Stimulated activated CD4-positive, alpha-beta T cell treated with anti-CD3 and anti-CD28 coated beads, Interleukin-1b, Interleukin-23, amount 100 ng/mL, for 4 hours (primary cell): Measurements from ENCODE around the gene ANO1.
A peak's percentile ranks its signal among the peaks of the same experiment; 100 is the strongest.
"Not testable (repeated sequence)": the region's sequence is repeated elsewhere in the genome, so short reads cannot be mapped to it uniquely, and the experiment has no call there.

Experiments used
- DNase-seq, 2 donors: peaks; one replicate each; pipeline ENCODE4 v3.0.0-alpha.2; 2020; ENCODE audit warnings: low read depth in 2 of 2

Gene ANO1

DNA sequence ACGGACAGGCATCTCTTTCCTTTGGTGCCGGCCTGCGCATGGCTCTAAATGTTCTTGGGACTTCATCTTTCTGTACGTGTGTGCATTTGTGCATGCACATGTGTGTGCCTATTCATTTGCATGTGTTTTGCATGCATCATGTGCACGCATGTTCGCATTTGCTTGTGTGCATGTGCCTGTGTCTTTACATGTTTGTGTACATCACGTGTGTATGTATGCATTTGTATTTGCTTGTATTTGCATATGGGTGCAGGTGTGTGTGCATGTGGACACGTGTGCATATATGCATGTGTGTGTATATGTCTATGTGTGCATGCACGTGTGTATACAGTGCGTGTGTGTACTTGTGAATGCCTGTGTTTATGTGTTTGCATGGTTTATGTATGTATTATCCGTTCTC lies 111.5 kb downstream of the ANO1 start:
- DNase-seq = no peak

- peak; percentile 30 to 47 for DNase-seq
These were observed 113.5 kb downstream of the ANO1 start for GRCh38 chr11:70191495-70192140.

DNA sequence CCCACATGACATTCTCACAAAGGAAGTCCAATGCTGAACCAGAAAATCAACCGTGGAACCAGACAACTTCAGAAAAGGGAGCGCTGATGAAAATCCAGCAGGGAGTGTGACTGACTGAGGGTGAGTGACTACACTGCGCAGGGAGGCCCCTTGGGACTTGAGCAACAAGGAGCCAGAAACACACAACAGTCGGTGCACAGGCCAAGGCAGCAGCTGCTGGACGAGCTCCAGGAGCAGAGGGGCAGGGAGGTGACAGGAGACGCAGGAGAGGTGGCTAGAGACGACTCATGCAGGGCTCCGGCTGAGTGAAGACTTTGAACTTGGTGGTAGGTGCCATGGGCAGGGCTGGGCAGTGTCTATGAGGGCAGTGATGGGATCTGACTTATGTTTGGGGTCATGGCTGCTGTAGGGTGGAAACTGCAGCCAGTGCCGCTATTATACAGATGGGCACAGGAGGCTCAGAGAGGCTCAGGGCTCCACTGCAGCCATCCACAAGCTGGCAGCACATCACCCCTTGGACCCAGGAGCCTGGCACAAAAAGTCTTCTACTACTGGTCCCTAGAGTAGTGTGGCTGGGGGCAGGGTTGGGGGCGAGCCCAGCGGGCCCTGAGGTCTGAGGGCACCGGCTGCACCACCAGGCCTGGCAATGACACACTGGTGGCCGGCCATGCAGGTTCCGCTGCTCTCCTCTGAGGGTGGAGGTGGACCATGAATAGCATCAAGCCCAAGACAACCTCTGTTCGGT lies 114.7 kb downstream of the ANO1 start:
- no peak for DNase-seq

DNA sequence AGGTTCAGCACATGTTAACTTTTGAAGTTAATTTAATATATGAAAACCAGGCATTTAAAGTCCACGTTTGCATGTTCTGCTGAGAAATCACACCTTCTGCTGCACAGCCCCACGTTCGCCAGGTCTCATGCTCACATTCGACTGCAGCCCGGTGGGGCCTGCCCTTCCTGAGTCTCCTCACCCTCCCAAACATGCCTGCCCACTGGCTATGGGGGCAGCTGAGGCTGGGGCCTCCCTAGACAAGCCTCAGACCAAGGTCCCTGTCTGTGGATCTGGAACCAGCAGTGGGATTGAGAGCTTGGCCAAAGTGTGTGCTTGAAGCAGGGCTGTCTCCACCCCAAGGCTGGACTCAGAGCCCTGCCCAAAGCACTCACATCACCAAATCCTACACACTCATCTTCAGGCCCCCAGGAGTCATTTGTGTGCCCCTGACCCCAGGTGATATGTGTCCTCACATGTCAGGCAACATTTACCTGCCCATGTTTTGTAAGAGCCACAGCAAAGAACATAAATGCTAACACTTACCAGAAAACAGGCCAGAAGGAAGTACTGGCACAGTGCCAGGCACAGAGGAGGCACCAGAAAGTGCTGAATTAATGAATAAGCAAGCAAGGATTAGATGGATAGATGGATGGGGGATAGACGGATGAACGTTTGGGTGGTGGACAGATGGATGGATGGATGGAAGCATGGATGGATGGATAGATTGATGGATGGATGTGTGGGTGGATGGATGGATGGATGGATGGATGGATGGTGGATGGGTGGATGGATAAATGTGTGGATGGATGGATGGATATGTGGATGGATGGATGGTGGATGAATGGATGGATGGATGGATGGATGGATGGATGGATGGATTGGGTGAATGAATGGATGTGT lies 115.5 kb downstream of the ANO1 start:
- DNase-seq = no peak

DNA sequence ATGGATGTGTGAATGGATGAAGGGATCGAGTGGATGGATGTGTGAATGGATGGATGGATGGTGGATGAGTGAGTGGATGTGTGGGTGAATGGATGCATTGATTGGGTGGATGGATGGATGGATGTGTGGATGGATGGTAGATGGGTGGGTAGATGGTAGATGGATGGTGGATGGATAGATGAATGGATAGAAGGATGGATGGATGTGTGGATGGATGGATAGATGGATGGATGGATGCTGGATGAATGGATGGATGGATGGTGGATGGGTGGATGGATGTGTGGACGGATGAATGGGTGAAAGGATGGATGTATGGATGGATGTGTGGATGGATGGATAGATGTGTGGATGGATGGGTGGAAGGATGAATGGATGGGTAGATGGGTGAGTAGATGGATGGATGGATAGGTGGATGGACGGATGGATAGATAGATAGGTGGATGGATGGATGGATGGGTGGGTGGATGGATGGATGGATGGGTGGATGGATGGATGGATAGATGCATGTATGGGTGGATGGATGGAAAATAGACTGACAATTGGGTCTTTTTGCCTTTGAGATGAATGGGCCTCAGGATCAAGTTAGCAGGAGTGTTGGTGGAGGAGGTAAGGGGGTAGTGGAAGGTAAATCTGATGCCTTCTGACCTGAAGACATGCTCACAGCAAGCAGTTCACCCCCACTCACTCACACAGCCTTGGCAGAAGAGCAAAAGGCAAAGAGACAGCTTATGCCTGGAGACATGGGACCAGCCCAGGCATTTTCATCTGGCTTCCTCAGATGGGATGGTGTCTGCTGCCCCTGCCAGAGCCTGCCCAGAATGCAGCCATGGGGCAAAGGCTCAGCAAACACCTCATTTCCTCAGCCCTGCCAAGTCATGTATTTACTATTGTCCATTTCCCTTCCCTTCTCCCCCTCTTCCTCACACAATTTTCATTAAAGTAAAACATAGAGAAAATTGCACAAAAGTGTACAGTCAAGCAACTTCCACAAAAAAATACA lies 117.0 kb downstream of the ANO1 start:
- no peak for DNase-seq

DNA sequence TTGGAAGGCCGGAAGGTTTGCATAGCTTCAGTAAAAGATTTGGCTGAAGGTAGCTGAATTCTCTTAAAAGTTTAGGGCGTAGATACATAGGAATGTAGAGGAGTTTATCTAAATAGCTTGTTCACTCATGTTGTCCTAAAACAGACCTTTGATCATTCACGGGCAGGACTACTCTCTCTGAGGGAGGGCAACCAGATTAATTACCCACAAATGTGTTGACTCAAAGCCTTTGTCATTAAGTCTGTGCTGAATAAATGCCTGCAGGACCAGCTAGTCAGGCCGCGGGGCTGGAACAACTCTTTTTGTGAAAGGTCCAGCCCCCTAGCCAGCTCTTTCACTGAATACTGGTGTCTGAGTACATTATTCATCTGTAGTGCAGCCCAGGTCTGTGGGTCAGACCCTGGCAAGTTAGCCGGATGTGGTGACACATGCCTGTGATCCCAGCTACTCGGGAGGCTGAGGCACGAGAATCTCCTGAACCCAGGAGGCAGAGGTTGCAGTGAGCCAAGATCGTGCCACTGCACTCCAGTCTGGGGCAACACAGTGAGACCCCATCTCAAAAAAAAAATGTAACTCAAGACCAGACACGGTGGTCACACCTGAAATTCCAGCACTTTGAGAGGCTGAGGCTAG lies 122.2 kb downstream of the ANO1 start:
- DNase-seq = no peak

DNA sequence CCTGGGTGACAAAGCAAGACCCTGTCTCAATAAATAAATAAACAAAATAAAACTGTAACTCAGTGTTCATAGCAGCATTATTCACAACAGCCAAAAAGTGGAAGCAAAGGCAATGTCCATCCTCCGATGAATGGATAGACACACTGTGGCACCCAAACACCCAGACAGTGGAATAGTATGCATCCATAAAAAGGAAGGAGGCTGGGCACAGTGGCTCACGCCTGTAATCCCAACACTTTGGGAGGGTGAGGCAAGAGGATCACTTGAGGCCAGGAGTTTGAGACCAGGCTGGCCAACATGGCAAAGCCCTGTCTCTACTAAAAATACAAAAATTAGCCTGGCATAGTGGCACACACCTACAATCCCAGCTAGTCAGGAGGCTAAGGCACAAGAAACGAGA lies 122.9 kb downstream of the ANO1 start:
- not testable (repeated sequence) for DNase-seq

GRCh38 chr11:70201882-70202861 lies 124.1 kb downstream of the ANO1 start:
- DNase-seq = no peak

- peak; percentile 81 to 85 for DNase-seq
These were observed 125.0 kb downstream of the ANO1 start, which contains the start of gene FADD for GRCh38 chr11:70202920-70203750. Gene FADD (plus strand): TSS chr11:70203296. CDS start chr11:70203460, 164 bp downstream.

GRCh38 chr11:70203751-70204465 lies 125.8 kb downstream of the ANO1 start:
- peak; percentile 70 to 96 for DNase-seq

GRCh38 chr11:70204466-70204799 lies 126.3 kb downstream of the ANO1 start:
- DNase-seq = no peak

- no peak for DNase-seq
These were observed 127.1 kb downstream of the ANO1 start for GRCh38 chr11:70205049-70205725.

DNA sequence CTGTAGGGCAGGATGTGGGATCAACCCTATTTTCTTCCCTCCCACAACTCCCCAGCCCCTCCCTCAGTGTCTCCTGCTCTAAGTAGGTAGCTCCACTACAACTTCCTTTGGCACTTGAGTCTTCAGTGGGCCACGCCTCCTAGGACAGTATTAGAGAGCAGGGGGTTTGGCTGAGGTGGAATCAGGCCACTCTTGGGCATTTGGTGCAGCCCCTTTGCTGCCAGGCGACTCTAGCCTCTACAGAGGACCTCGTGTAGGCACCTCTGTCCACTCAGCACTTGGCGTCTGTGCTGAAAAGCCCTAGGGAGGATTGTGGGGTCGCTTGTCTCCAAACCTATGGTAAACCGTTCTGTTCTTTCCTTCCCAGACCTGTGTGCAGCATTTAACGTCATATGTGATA lies 127.6 kb downstream of the ANO1 start:
- DNase-seq = no peak

- DNase-seq = no peak
These were observed 128.3 kb downstream of the ANO1 start for GRCh38 chr11:70206226-70206981.

DNA sequence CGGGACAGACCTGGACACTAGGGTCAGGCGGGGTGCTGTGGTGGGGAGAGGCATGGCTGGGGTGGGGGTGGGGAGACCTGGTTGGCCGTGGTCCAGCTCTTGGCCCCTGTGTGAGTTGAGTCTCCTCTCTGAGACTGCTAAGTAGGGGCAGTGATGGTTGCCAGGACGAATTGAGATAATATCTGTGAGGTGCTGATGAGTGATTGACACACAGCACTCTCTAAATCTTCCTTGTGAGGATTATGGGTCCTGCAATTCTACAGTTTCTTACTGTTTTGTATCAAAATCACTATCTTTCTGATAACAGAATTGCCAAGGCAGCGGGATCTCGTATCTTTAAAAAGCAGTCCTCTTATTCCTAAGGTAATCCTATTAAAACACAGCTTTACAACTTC lies 128.9 kb downstream of the ANO1 start:
- no peak for DNase-seq

DNA sequence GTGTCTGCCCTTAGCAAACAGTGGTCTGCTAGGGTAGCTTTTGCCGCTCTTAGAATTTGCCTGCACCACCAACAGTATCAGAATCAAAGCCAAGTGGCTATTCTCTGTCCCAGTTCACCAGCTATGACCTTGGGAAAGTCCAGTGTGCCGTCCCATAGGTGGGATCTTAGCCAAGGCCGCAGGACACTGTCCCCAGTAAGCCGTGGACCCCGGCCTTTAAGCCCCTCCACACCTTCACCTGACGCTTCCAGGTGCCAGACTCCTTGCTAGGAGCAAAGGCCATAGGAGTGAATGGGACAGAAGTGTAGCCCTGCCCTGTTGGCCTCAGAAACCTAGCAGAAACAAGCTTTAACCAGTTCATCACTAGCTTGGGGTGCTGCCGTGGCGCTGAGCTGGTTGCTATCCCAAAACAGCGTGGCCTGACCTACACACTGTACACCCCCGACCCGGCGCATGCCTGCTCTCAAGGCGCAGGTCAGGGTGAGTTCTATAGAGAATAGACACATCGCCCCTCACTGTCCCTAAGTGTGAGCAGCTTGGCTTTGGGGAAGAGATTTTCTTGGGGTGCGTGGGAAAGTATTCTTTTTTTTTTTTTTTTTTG lies 129.5 kb downstream of the ANO1 start:
- DNase-seq = no peak
